ENCODE measurements around the gene NEMP2.

DNA sequence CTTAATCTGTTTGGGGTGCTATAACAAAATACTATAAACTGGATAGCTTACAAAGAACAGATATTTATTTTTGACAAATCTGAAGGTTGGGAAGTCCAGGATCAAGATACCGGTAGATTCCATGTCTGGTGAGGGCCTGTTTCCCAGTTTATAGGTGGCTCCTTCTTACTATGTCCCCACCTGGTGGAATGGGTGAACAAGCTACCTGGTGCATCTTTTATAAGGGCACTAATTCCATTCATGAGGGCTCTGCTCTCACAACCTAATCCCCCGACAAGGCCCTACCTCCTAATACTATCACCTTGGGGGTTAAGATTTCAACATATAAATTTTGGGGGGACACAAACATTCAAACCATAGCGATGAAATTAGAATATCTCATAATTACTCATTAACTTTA is 15.6 kb upstream of the NEMP2 start:
- no peak for TF ChIP-seq POLR2A (IDR thresholded peaks at IDR 0.05)
- TF ChIP-seq, protein P1, sequence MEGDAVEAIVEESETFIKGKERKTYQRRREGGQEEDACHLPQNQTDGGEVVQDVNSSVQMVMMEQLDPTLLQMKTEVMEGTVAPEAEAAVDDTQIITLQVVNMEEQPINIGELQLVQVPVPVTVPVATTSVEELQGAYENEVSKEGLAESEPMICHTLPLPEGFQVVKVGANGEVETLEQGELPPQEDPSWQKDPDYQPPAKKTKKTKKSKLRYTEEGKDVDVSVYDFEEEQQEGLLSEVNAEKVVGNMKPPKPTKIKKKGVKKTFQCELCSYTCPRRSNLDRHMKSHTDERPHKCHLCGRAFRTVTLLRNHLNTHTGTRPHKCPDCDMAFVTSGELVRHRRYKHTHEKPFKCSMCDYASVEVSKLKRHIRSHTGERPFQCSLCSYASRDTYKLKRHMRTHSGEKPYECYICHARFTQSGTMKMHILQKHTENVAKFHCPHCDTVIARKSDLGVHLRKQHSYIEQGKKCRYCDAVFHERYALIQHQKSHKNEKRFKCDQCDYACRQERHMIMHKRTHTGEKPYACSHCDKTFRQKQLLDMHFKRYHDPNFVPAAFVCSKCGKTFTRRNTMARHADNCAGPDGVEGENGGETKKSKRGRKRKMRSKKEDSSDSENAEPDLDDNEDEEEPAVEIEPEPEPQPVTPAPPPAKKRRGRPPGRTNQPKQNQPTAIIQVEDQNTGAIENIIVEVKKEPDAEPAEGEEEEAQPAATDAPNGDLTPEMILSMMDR (IDR thresholded peaks at IDR 0.05 in 8 of 11, conservative IDR thresholded peaks at IDR 0.05 in 3 of 11): no peak
- TF ChIP-seq POLR2AphosphoS5 (IDR thresholded peaks at IDR 0.05): no peak

All from spleen (tissue), 7 donors.